ENCODE data around the gene PBXIP1.
"Not testable (repeated sequence)": the region's sequence is repeated elsewhere in the genome, so short reads cannot be mapped to it uniquely, and the experiment has no call there.

PBXIP1 gene

DNA sequence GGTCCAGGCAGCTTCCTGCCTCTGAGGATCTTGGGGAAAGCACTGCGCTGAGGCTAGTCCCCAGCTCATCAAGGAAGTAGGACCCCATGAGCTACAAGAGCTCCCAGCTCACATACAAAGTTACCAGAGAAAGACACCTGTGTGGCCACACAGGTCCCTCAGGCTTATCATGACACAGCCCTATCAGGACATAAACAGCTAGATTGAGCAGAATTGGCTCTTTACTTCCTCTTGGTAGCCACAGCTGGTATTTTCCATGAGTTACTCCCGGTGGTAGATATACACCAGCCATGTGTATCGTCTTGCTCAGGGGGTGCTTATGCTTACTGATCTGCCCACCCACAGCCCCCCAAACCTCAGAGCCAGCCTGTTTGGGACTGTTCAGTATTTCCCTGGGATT lies 38.7 kb upstream of the PBXIP1 start:
- no peak for DNase-seq

DNA sequence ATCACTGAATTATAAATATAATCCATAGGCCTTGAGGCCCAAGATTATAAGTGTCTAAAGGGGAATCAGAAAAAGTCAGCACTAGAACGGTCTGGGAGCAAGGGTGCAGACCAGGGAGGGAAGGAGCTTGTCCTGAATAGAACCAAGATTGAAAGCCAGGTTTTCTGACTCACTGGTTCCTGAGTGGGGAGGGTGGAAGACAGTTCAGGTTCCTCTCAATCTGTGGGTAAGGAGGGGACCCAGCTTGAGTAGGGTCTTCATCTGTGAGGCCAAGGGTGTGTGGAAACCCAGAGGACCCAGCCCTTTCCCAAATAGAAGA lies 38.3 kb upstream of the PBXIP1 start:
- DNase-seq = no peak

DNA sequence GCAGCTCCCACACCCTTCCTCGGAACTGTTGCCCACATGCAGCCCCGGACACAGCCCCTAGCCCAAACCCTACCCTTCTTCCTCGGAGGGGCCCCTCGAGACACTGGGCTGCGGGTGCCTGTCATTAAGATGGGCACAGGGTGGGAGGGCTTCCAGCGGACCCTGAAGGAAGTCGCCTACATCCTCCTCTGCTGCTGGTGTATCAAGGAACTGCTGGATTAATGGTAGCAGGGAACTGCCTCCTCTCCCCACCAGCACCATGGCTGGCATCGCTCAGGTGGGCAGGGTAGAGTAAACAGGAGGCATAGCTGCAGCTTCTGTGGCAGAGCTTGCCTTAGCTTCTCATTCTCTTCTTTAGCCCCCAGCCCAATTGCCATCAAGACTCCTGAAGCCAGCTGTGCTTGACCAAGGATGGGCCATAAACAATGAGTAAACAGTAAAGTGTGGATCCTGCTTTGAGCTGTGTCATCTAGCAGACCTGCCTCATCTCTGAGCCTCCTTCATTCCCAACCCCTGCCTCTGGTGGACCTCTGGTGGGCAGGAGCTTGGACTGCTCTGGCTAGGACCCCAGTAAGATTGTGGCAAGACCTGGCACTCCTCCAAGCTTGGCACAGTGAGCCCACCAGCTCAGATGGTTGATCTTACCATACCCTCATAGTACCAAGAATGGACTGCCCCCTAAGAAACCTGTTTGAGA lies 37.8 kb upstream of the PBXIP1 start, which contains the start of gene LENEP:
TSS of gene LENEP (plus strand) at position 15 of the 697 bp plus-strand sequence. CDS start at position 37, 22 bp downstream.
- DNase-seq = no peak

DNA sequence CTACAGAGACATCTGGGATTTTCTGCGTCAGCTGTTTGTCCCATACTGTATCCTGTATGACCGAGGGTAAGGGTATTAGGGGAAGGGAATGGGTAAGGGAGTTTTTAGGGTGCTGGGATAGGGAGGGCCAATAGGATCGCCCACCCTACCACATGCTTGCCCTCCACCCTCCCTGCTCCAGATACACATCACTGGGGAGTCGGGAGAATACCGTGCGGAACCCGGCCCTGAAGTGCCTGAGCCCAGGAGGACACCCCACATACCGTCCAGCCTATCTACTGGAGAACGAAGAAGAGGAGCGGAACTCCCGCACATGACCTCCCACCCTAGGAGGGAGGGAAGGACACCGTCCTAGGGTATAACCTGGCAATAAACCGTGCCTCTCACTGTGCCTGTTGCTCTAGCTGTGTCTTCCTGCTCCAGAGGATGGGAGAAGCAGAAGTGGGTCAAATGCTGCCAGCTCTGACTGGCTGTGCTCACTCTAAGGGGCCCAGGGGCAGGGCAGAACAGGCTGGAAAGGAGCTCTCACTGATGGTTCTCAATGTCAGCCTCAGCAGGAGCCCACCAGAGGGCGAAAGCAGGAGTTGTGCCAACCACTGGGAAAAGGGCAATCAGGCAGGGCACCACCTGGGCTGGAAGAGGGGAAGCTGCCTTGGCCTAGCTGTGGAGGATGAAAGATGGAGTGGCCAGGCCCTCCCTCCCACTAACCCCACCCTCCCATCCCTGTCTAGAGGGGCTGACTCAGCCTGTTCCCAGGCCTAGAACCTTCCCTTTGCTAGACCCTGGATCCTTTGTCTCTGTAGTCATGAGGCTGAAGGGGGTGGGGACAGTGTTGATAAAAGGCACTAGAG lies 37.0 kb upstream of the PBXIP1 start:
- DNase-seq = no peak

DNA sequence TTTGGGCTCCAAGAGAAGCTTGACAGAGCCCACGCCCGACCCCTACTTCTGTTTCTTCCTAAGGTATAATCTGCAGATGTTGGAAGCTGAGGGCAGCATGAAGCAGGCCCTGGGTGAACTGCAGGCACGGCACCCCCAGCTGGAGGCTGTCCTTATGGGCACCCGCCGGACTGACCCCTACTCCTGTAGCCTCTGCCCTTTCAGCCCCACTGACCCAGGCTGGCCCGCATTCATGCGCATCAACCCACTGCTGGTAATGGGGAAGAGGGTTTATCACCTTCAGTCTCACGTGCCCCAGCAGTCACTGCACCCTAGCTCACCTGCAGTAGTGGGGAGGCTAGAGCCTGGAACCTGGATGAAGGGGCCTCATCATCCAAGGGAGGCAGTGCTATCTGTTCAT lies 34.4 kb upstream of the PBXIP1 start:
- no peak for DNase-seq

DNA sequence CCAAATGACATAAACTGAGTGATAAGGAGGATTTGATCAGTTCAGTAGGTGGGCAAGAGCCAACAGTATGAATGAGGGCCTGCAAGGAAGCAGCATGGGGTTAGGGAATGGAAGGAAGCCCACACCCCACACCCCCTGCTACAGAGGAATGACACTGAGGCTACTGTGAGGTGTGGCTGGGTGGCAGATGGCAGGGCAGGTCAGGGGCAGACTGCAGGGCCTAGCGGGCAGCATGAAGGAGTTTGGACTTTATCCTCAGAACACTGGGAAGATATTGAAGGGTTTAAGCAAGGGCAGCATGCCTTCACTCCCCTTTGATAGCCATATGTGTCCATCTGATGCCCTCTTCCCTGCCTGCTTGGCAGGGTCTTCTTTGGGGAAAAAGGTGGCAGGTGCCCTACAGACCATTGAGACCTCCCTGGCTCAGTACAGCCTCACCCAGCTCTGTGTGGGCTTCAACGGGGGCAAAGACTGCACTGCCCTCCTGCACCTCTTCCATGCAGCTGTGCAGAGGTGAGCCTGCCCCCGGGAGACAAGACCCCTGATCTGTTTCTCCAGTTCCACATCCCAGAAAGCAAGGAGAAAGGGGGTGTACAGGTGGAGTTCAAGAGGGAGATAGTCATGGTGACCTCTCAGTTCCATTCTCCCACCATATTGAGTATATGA lies 33.4 kb upstream of the PBXIP1 start:
- no peak for DNase-seq

DNA sequence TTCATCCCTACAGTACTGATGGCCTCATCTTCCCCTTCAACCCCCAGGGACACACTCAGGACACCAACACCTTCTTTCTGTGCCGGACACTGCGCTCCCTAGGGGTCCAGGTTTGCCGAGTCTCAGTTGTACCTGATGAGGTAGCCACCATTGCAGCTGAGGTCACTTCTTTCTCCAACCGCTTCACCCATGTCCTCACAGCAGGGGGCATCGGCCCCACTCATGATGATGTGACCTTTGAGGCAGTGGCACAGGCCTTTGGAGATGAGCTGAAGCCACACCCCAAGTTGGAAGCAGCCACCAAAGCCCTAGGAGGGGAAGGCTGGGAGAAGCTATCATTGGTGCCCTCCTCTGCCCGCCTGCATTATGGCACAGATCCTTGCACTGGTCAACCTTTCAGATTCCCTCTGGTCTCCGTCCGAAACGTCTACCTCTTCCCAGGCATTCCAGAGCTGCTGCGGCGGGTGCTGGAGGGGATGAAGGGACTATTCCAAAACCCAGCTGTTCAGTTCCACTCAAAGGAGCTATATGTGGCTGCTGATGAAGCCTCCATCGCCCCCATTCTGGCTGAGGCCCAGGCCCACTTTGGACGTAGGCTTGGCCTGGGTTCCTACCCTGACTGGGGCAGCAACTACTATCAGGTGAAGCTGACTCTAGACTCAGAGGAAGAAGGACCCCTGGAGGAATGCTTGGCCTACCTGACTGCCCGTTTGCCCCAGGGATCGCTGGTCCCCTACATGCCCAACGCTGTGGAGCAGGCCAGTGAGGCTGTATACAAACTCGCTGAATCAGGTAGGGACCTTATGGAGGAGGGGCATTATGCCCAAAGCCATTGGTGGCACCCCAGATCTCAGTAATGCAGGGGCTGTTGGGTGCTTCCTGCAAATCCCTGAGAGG lies 32.4 kb upstream of the PBXIP1 start:
- no peak for DNase-seq

DNA sequence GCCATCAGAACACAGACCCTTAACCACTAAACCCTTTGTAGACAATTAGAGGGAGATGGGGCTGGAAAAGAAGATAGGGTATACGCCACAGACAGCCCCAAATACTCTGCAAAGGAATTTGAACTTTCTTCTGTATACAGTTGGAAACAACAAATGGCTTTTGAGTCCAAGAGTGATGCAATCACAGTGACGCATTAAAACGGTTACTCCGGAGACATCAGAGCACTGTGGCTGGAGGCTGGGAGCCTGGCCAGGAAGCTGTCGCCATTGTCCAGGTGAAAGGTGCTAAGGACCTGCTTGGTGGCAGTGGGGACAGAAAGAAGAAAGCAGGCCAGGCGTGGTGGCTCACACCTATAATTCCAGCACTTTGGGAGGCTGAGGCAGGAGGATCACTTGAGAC lies 31.4 kb upstream of the PBXIP1 start:
- DNase-seq = no peak

DNA sequence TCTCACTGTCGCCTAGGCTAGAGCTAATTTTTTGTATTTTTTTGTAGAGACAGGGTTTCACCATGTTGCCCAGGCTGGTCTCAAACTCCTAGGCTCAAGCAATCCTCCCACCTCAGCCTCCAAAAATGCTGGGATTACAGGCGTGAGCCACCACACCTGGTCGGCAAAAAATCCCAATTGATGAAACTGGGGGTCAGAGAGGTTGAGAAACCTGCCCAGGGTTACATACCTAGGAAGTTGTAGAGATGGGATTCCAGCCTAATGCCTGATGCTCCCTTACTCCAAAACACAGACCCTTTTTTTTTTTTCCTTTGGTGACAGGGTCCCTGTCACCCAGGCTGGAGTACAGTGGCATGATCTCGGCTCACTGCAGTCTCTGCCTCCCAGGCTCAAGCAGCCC lies 30.8 kb upstream of the PBXIP1 start:
- not testable (repeated sequence) for DNase-seq

DNA sequence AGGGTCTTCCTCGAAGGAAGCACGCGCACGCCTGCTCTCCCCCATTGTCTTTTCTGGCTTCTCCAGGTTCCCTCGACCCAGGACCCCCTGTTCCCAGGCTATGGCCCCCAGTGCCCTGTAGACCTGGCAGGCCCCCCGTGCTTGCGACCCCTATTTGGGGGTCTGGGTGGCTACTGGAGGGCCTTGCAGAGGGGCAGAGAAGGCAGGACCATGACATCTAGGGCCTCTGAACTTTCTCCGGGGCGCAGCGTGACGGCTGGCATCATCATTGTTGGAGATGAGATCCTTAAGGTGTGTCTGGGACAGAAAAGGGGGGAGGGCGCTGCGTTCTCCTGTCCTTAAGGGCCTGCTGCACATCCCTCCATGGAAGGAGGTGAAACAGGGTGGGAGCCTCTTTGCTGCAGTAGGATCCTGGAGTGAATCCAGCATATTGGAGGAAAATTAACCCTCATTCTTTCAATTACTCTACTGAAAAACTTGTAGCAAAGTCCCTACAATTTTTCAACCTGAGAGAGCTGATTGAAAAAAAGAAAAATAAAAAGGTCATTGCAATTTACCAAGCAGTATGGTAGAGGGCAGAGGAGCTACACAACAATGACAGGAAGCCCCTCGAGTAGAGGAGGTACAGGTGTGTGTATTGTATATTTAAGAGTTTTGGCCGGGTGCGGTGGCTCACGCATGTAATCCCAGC lies 28.0 kb upstream of the PBXIP1 start:
- DNase-seq = peak; percentile 26

DNA sequence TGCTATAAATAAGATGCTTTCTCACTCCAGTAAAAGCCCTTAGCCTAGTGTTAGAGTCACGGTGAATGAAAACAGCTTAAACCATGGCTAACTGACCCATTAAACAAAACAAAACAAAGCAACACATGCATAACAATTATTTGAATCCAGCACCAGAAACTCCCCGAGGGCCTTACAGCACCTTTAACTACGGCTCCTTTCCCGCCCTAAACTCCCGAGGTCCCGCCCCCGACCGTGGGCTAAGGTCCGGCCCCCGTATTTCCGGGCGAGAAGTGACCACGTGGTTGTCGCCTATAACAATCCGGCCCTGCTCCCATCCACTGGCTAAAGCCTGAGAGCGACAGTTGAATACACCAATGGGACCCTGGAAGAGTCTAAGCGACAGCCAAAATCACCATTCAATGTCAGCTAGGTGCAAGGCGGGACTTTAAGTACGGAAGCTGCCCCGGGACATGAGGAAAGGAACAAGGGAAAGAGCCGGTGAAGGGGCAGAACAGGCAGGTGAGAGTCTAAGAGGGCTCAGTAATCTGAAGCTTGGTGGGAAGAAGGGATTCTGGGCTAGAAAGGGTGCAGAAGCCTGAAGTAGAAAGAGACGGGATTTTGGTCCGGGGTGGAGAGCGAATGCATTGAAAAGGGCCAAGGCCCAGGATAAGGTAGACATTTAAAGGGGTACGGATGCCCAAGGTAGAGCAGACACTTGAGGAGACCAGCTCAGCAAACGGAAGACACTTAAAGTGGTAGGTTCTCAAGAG lies 27.2 kb upstream of the PBXIP1 start, which contains the start of gene FLAD1:
TSS of gene FLAD1 (plus strand) at position 448 of the 752 bp plus-strand sequence. CDS start 351 bp downstream, outside the sequence.
- peak; percentile 97 for DNase-seq

DNA sequence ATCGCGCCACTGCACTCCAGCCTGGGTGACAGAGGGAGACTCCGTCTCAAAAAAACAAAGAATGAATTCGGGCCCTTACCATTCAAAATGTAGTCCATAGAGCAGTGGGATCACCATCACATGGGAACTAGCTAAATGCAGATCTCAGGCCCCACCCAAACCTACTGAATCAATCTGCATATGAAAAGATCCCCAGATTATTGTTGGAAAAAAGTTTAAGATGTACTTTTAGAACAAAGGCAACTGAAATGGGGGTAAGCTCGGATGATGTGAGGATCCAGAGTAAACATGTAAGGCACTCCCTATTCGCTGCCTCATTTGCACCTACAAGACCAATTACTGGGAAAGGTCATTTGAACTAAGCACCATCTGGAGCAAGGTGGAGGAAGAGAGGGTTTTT lies 26.4 kb upstream of the PBXIP1 start:
- DNase-seq = no peak

DNA sequence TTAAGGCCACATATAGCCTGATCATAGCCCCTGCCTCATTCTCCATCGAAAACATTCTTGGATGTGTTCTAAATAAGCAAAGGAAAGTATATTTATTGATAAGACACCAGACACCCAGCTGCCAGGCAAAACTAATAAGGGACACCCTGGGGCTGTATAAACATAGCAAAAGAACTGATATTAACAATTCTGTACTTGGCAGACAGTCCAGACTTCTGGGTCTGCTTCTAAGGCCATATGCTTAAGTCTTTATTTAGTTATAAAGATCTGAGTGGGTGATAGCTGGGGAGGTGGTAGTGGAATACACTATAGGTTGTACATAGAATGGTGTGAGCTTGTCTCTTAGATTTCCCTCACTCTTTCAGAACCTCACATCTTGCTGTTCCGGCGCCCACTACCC lies 22.5 kb upstream of the PBXIP1 start:
- no peak for DNase-seq

DNA sequence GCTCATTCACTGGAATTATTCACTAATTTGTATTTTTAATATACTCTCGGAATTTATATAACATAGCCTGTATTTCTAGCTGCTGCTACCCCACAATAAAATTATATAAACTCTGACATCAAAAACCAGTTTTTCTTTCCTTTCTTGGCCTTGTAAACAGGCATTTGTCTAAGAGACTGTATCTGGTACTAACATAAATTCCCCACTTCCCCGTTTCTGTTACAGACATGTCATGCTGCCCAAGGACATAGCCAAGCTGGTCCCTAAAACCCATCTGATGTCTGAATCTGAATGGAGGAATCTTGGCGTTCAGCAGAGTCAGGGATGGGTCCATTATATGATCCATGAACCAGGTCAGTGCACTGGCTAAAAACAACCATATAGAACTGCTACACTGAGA lies 21.9 kb upstream of the PBXIP1 start:
- not testable (repeated sequence) for DNase-seq

DNA sequence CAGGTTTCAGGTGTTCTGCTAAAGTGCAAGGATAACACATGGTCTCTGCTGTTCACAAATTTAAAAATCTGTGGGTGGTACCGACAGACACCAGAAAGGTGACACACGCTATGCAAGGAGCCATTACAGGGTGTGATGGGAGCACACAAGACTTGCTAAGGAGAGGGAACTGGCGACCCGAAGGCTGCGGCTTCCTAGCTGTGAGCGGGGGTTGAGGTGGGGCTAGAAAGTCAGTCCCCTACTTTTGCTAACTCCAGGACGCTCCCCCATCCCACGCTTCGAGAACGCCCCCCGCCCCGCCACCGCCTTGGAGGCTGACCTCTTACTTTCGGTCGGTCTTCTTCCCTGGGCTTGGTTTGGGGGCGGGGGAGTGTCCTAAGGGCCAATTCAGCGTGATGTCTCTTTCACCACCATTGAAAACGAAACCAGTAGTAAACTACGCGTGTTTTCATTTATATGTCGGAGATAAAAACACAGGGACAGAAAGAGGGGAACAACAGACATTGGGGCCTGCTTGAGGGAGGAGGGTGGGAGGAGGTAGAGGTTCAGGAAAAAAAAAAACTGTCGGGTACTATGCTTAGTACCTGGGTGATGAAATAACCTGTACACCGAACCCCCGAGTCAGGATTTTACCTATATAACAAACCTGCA lies 19.6 kb upstream of the PBXIP1 start:
- DNase-seq = peak; percentile 72

DNA sequence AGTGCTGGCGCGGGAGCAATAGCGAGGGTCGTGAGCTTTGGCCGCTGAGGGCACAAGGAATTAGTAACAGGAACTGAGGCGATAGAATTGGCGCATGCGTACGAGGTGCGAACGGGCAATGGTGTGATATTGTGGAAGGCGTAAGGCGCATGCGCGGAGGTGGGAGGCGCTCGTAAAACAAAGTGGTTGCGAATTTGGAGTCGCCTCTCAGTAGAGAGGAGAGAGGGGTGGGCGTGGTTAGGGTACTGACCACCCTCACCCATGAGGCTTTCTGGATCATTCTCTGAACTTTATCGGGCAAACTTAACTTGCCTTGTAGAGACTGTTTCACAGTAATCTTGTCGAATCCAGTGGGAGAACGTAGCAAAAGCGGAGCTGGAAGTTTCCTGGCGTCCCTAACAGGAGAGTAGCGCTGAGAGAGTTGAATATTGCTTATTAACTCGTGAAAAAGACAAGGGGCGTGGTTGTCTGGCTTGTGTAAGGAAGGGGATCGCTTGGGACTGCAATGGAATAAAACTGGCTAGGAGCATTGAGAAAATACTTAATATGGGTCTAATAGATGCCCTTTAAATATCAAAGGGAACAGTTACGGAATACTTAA lies 19.0 kb upstream of the PBXIP1 start:
- peak; percentile 92 for DNase-seq

DNA sequence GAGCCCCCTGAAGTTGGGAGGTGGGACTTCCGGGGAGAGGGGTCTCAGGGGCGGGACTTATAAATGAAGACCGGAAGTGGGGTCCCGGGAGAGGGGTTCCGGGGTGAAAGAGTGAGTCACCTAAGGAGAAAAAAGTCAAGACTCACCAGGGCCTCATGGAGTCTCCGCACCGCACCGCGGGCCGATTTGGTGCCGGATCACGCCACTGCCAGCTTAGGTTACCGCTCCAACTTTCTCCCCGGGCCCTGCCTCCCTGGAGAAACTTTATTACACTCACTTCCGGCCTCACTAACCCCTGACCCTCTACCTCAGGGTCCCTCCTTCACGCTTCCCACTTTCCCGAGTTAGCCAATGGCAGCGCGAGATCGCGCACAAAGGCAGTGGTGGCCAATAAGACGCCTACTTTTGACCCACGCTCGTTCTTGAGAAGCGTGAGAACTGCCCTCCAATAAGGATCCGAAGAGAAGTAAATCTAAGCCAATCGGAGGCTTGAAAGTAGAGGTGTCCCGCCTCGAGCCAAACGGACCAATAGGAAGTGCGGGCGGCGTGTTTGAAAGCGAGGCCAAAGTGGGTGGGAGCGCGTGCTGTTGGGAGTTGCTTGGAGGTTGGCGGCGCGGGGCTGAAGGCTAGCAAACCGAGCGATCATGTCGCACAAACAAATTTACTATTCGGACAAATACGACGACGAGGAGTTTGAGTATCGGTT lies 18.4 kb upstream of the PBXIP1 start, which contains the start of gene CKS1B:
TSS of gene CKS1B (plus strand) at position 580 of the 706 bp plus-strand sequence. CDS start at position 645, 65 bp downstream.
- DNase-seq = peak; percentile 97

DNA sequence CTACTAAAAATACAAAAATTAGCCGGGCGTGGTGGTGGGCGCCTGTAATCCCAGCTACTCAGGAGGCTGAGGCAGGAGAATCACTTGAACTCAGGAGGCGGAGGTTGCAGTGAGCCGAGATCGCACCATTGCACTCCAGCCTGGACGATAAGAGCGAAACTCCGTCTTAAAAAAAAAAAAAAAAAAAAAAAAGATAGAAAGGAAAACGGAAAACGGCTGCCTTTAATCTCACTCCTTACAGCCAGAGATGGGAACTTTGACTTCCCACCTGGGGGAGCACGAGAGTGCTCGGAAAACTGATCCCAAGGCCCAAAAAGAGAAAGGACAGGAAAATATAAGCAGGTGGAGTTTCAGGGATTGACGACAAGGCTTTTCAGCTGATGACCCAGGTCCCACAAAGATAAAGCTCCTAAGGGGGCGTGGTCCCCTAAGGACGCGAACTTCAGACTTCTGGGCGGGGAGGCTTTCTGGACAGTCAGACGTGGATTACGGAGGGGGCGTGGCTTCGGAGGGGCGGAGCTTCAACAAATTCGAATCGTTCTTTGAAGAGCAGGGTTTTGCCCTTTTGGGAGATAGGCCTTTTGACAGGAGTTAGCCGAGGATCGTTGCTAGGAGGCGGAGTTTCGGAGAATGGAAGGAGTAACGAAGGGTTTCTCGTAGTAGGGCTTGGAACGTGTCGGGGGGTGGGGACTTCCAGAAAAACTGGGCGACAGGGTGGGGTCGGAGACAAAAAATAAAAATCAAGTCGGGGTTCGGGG lies 17.6 kb upstream of the PBXIP1 start:
- peak; percentile 93 for DNase-seq
